Neural cell (in vitro differentiated cells): ENCODE measurements around the gene PRELID2. TPM values are rescaled to one million over a fixed set of nuclear protein-coding genes. Genes with fewer than 3 reads are reported as not detected.

ENCODE experiments used
- H2AFZ ChIP-seq: fragments of 200-600, 300-800 bp; sonication (generic), shearing (Covaris generic); 2 replicates; pipeline ENCODE4 v1.6.0; 2014; ENCODE audit warnings: low read depth, mild to moderate bottlenecking, antibody characterized with exemption, low read length, moderate library complexity
- H3F3A ChIP-seq: fragments of 200-600 bp; shearing (Covaris generic); 2 replicates; pipeline ENCODE4 v1.6.1; 2016; ENCODE audit warnings: mild to moderate bottlenecking, moderate library complexity, mixed read lengths, antibody characterized with exemption, low read length; ENCODE audit not compliant: insufficient read depth, poor library complexity, severe bottlenecking
- H3K27ac ChIP-seq: fragments of 200-600, 300-800 bp; sonication (generic), shearing (Covaris generic); 2 replicates; pipeline ENCODE4 v1.5.1; 2014; ENCODE audit warnings: mild to moderate bottlenecking, low read length, moderate library complexity
- H3K27me3 ChIP-seq: fragments of 300-800, 200-600 bp; sonication (generic), shearing (Covaris generic); 2 replicates; pipeline ENCODE4 v1.6.0; 2014; ENCODE audit warnings: mild to moderate bottlenecking, low read depth, low read length, moderate library complexity; ENCODE audit not compliant: insufficient read depth
- H3K36me3 ChIP-seq: fragments of 300-800, 200-600 bp; sonication (generic), shearing (Covaris generic); 2 replicates; pipeline ENCODE4 v1.5.1; 2014; ENCODE audit warnings: mild to moderate bottlenecking, antibody characterized with exemption, low read length, moderate library complexity; ENCODE audit not compliant: insufficient read depth
- H3K4me2 ChIP-seq: fragments of 300-800, 200-600 bp; sonication (generic), shearing (Covaris generic); 2 replicates; pipeline ENCODE4 v1.6.0; 2014; ENCODE audit warnings: mild to moderate bottlenecking, low read length
- H3K4me3 ChIP-seq: fragments of 300-800, 200-600 bp; sonication (generic), shearing (Covaris generic); 2 replicates; pipeline ENCODE4 v1.5.1; 2014; ENCODE audit warnings: mild to moderate bottlenecking, low read length, moderate library complexity
- H3K79me2 ChIP-seq: fragments of 200-600 bp; shearing (Covaris generic); replicated peaks from 2 replicates; pipeline ENCODE4 v1.6.0; 2014; ENCODE audit warnings: mild to moderate bottlenecking, low read length, moderate library complexity; ENCODE audit not compliant: insufficient read depth
- H3K9ac ChIP-seq: fragments of 300-800, 200-600 bp; sonication (generic), shearing (Covaris generic); 2 replicates; pipeline ENCODE4 v1.6.1; 2016; ENCODE audit warnings: mild to moderate bottlenecking, low read length, mixed read lengths
- H3K9me2 ChIP-seq: fragments of 200-600 bp; shearing (Covaris generic); 2 replicates; pipeline ENCODE4 v1.6.1; 2016; ENCODE audit warnings: mild to moderate bottlenecking, low read length, mixed read lengths; ENCODE audit not compliant: insufficient read depth
- H3K9me3 ChIP-seq: fragments of 200-600, 300-800 bp; sonication (generic), shearing (Covaris generic); 2 replicates; pipeline ENCODE4 v1.6.1; 2016; ENCODE audit warnings: mild to moderate bottlenecking, mixed run types, low read length, moderate library complexity, mixed read lengths
- H4K20me1 ChIP-seq: fragments of 200-600 bp; shearing (Covaris generic); 2 replicates; pipeline ENCODE4 v1.6.1; 2016; ENCODE audit warnings: mild to moderate bottlenecking, mixed run types; ENCODE audit not compliant: insufficient read depth
- EP300 ChIP-seq: fragments of 450-650 bp; conservative IDR thresholded peaks from 2 replicates; pipeline ENCODE4 v1.6.1; 2014; ENCODE audit warnings: antibody characterized with exemption, mild to moderate bottlenecking, moderate library complexity; ENCODE audit not compliant: poor library complexity, severe bottlenecking
- EZH2 ChIP-seq: fragments of 200-600, 300-800 bp; shearing (Covaris generic), sonication (generic); IDR thresholded peaks from 2 replicates; pipeline ENCODE4 v1.6.1; 2014; ENCODE audit warnings: antibody characterized with exemption, low read length, borderline replicate concordance, mild to moderate bottlenecking; ENCODE audit not compliant: insufficient read depth, poor library complexity, severe bottlenecking
- MXI1 ChIP-seq: fragments of 450-650 bp; conservative IDR thresholded peaks from 2 replicates; pipeline ENCODE4 v1.6.1; 2014; ENCODE audit warnings: antibody characterized with exemption, mild to moderate bottlenecking; ENCODE audit not compliant: poor library complexity, severe bottlenecking
- POLR2AphosphoS5 ChIP-seq: IDR thresholded peaks from 2 replicates; pipeline ENCODE4 v1.6.1; 2012
- RAD21 ChIP-seq: fragments of 450-650 bp; conservative IDR thresholded peaks from 2 replicates; pipeline ENCODE4 v1.6.1; 2014; ENCODE audit warnings: antibody characterized with exemption, mild to moderate bottlenecking, moderate library complexity
- SMC3 ChIP-seq: fragments of 450-650 bp; conservative IDR thresholded peaks from 2 replicates; pipeline ENCODE4 v1.6.1; 2014; ENCODE audit warnings: antibody characterized with exemption, mild to moderate bottlenecking, moderate library complexity; ENCODE audit not compliant: poor library complexity
- TAF1 ChIP-seq: IDR thresholded peaks from 2 replicates; pipeline ENCODE4 v1.6.1; 2012; ENCODE audit warnings: low read depth
- polyA plus RNA-seq: library from polyadenylated mRNA; depleted of rRNA; stranded (reverse); fragments of >200 nt; gene quantifications from 2 replicates; pipeline ENCODE4 v1.2.3, GENCODE V29; 2014
- TF ChIP-seq, protein P1 (sequence below): IDR thresholded peaks from 2 replicates; pipeline ENCODE4 v1.6.1; 2012; ENCODE audit warnings: borderline replicate concordance
- TF ChIP-seq, protein P2 (sequence below): fragments of 450-650 bp; IDR thresholded peaks from 2 replicates; pipeline ENCODE4 v1.5.1; 2014; ENCODE audit warnings: antibody characterized with exemption, mild to moderate bottlenecking, moderate library complexity; ENCODE audit not compliant: poor library complexity, severe bottlenecking

Gene PRELID2
- polyA plus RNA-seq, 1 donor from 2014 or later: not detected

DNA sequence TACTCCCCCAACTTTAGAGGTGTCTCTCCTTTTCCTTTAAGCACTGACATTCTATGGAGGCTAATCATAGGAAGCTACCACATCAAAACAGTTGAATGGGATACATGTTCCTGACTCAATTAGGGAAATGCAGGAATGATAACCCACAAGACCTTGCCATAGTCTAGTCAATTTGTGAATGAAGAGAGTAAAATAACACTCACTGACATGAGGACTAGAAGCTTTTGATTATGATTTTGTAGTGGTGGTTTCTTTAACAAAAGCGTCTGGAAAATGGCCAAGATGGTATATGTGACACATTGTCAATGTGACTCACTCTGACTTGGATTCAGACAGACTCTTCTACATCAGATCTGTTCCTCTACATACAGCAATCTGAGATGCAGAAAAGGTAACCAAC lies 13.7 kb upstream of the PRELID2 start:
- no peaks in the 10 kb centered on the region for H3K79me2 ChIP-seq
- no peaks in the 10 kb centered on the region for H3K9me2 ChIP-seq
- H3F3A ChIP-seq: no peaks in the 10 kb centered on the region
- no peak overlapping the region for H3K4me2 ChIP-seq
- no peak overlapping the region for H3K4me3 ChIP-seq
- H3K36me3 ChIP-seq: no peaks in the 10 kb centered on the region
- H3K27ac ChIP-seq: no peak overlapping the region
- H3K27me3 ChIP-seq: no peaks in the 10 kb centered on the region
- no peaks in the 10 kb centered on the region for H3K9me3 ChIP-seq
- TF ChIP-seq RAD21 (no peak), EP300 (no peak), SMC3 (no peak), POLR2AphosphoS5 (no peak), EZH2 (no peak), MXI1 (no peak), TAF1 (no peak)
- TF ChIP-seq, protein P1, sequence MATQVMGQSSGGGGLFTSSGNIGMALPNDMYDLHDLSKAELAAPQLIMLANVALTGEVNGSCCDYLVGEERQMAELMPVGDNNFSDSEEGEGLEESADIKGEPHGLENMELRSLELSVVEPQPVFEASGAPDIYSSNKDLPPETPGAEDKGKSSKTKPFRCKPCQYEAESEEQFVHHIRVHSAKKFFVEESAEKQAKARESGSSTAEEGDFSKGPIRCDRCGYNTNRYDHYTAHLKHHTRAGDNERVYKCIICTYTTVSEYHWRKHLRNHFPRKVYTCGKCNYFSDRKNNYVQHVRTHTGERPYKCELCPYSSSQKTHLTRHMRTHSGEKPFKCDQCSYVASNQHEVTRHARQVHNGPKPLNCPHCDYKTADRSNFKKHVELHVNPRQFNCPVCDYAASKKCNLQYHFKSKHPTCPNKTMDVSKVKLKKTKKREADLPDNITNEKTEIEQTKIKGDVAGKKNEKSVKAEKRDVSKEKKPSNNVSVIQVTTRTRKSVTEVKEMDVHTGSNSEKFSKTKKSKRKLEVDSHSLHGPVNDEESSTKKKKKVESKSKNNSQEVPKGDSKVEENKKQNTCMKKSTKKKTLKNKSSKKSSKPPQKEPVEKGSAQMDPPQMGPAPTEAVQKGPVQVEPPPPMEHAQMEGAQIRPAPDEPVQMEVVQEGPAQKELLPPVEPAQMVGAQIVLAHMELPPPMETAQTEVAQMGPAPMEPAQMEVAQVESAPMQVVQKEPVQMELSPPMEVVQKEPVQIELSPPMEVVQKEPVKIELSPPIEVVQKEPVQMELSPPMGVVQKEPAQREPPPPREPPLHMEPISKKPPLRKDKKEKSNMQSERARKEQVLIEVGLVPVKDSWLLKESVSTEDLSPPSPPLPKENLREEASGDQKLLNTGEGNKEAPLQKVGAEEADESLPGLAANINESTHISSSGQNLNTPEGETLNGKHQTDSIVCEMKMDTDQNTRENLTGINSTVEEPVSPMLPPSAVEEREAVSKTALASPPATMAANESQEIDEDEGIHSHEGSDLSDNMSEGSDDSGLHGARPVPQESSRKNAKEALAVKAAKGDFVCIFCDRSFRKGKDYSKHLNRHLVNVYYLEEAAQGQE: no peak
- TF ChIP-seq, protein P2, sequence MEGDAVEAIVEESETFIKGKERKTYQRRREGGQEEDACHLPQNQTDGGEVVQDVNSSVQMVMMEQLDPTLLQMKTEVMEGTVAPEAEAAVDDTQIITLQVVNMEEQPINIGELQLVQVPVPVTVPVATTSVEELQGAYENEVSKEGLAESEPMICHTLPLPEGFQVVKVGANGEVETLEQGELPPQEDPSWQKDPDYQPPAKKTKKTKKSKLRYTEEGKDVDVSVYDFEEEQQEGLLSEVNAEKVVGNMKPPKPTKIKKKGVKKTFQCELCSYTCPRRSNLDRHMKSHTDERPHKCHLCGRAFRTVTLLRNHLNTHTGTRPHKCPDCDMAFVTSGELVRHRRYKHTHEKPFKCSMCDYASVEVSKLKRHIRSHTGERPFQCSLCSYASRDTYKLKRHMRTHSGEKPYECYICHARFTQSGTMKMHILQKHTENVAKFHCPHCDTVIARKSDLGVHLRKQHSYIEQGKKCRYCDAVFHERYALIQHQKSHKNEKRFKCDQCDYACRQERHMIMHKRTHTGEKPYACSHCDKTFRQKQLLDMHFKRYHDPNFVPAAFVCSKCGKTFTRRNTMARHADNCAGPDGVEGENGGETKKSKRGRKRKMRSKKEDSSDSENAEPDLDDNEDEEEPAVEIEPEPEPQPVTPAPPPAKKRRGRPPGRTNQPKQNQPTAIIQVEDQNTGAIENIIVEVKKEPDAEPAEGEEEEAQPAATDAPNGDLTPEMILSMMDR: no peak
- H3K9ac ChIP-seq: no peak overlapping the region
- no peaks in the 10 kb centered on the region for H4K20me1 ChIP-seq
- no peak overlapping the region for H2AFZ ChIP-seq

DNA sequence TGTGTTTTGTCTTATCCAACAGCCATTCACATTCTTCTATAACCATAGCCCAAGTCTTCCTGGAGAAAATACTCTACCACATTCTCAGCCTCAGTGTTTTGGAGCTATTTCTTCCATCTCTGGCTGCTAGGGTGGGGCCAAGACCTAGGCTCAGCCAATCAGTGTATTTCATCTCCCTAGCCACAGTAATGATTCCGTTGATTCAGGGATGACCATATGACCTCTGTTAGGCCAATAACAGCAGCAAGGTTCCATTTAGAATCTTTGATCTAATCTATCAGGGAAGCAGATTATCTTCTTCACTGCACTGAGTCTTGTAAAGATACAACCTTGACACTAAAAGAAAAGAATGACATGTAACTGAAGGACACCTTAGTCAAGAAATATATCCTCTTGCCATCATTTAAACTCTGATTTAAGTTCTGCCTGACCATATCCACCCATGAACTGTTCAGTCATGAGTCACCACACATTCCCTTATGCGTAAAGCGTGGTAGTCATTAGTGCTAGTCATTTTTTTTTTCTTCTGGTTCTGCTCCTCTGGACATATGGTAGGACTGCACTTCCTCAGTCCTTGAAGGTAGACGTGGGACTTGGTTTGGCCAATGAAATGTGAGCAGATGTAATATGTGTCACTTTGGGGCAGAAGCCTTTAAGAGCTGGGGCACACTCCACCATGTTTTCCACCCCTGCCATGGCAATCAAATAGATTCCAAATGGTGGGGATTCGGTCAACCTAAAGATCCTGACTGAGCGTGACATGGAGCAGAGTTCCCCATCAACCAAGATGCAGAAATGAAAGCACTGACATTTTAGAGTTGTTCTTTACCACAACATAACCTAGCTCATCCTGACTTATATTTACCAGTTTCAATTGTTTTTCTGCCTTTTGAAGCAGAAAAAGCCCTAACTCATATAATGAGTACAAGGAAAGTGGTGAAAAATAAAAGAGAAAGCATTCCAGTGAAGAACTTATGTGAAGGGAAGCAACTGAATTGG lies 12.7 kb upstream of the PRELID2 start:
- H3K9ac ChIP-seq: no peak overlapping the region
- no peaks in the 10 kb centered on the region for H3K9me2 ChIP-seq
- H3K4me2 ChIP-seq: no peak overlapping the region
- no peaks in the 10 kb centered on the region for H3K27me3 ChIP-seq
- H3K4me3 ChIP-seq: no peak overlapping the region
- no peaks in the 10 kb centered on the region for H3K36me3 ChIP-seq
- TF ChIP-seq, protein P2: no peak
- TF ChIP-seq MXI1: no peak
- TF ChIP-seq RAD21: no peak
- TF ChIP-seq SMC3: no peak
- no peak for TF ChIP-seq EZH2
- TF ChIP-seq EP300: no peak
- no peak for TF ChIP-seq TAF1
- TF ChIP-seq, protein P1: no peak
- TF ChIP-seq POLR2AphosphoS5: no peak
- no peaks in the 10 kb centered on the region for H4K20me1 ChIP-seq
- H3F3A ChIP-seq: no peaks in the 10 kb centered on the region
- no peaks in the 10 kb centered on the region for H3K9me3 ChIP-seq
- no peak overlapping the region for H2AFZ ChIP-seq
- no peak overlapping the region for H3K27ac ChIP-seq
- no peaks in the 10 kb centered on the region for H3K79me2 ChIP-seq
